GM12878 (cell line): Measurements from ENCODE around the gene CRB2. TPM values are rescaled to one million over a fixed set of nuclear protein-coding genes. Genes with fewer than 3 reads are reported as not detected.

Source experiments
- ATAC-seq: fragments of 200-7000 bp; cut with Tn5 transposase; 3 replicates; pipeline ENCODE4 v1.9.1; 2020; ENCODE audit warnings: mild to moderate bottlenecking, moderate library complexity
- BruUV-seq: library from RNA; stranded (reverse); fragments of 400-500 nt; replicated peaks from 2 replicates; lab custom pipeline; 2021; lab: Mats Ljungman, UMichigan
- CTCF ChIA-PET: fragments of 300-600 bp; sonication (Branson Sonifier 250); formaldehyde crosslinking; extraction: SDS; loops from one replicate; lab custom pipeline; 2021; ENCODE audit warnings: inconsistent platforms; lab: Yijun Ruan, JAX
- POLR2A ChIA-PET: fragments of 350-600 bp; formaldehyde crosslinking; extraction: SDS; loops from one replicate; lab custom pipeline; 2021; ENCODE audit warnings: inconsistent platforms; lab: Charles Lee
- RAD21 ChIA-PET: fragments of 300-600 bp; sonication (Branson Sonifier 250); formaldehyde crosslinking; loops from one replicate; lab custom pipeline; 2023; ENCODE audit warnings: antibody characterized with exemption; ENCODE audit not compliant: unreplicated experiment; lab: Charles Lee
- SMC1A ChIA-PET: fragments of 300-600 bp; sonication (Branson Sonifier 250); formaldehyde crosslinking; loops from one replicate; lab custom pipeline; 2023; ENCODE audit not compliant: unreplicated experiment, uncharacterized antibody; lab: Charles Lee
- DNase-seq: peaks from one replicate; pipeline ENCODE4 v3.0.0-alpha.2; 2011; ENCODE audit warnings: low read depth, low spot score
- FAIRE-seq: peaks from 3 replicates; lab custom pipeline; 2011; peaks lifted over from hg19 to GRCh38; lab: Jason Lieb, UNC
- H2AFZ ChIP-seq: 2 replicates; pipeline ENCODE4 v1.6.0; 2011; ENCODE audit warnings: low read depth, low read length, control low read depth; ENCODE audit not compliant: control insufficient read depth
- H3K27ac ChIP-seq: 2 replicates; pipeline ENCODE4 v1.5.1; 2011; ENCODE audit warnings: control low read depth; ENCODE audit not compliant: control insufficient read depth, insufficient read depth
- H3K27me3 ChIP-seq, 2 experiments: replicated peaks in 1 of 2; 2 replicates each; pipeline versions ENCODE4 v1.6.0 to v1.6.1; 2011; ENCODE audit warnings: low read length in 1 of 2; ENCODE audit not compliant: control insufficient read depth in 2 of 2, insufficient read depth in 2 of 2
- H3K36me3 ChIP-seq, 2 experiments: 2 replicates each; pipeline ENCODE4 v1.5.1; 2011; ENCODE audit warnings: low read length in 1 of 2; ENCODE audit not compliant: control insufficient read depth in 2 of 2, insufficient read depth in 2 of 2
- H3K4me1 ChIP-seq: 2 replicates; pipeline ENCODE4 v1.6.1; 2011; ENCODE audit warnings: mild to moderate bottlenecking, low read length, moderate library complexity, mixed read lengths; ENCODE audit not compliant: control insufficient read depth, insufficient read depth
- H3K4me2 ChIP-seq: 2 replicates; pipeline ENCODE4 v1.6.0; 2011; ENCODE audit warnings: control low read depth; ENCODE audit not compliant: control insufficient read depth, insufficient read depth
- H3K4me3 ChIP-seq: fragments of 200-600 bp; sonication (generic); 2 replicates; pipeline ENCODE4 v1.5.1; 2016
- H3K79me2 ChIP-seq: 2 replicates; pipeline ENCODE4 v1.6.0; 2011; ENCODE audit warnings: low read length; ENCODE audit not compliant: control insufficient read depth, insufficient read depth
- H3K9ac ChIP-seq: 2 replicates; pipeline ENCODE4 v1.8.0; 2011; ENCODE audit warnings: low read length, control low read depth, mixed read lengths; ENCODE audit not compliant: control insufficient read depth, insufficient read depth
- H3K9me3 ChIP-seq: replicated peaks from 3 replicates; pipeline ENCODE4 v1.5.1; 2011; ENCODE audit warnings: mild to moderate bottlenecking, low read length; ENCODE audit not compliant: control insufficient read depth, insufficient read depth
- H4K20me1 ChIP-seq: 2 replicates; pipeline ENCODE4 v1.6.0; 2011; ENCODE audit not compliant: control insufficient read depth, insufficient read depth
- BHLHE40 ChIP-seq, 2 experiments: fragments of 450-650 bp in 1 of 2; IDR thresholded peaks; 2 replicates each; pipeline ENCODE4 v1.6.1; 2011 to 2017; ENCODE audit warnings: low read depth in 2 of 2, borderline replicate concordance in 1 of 2, improper control_type of control experiment in 1 of 2, low read length in 1 of 2, mild to moderate bottlenecking in 1 of 2
- EED ChIP-seq: sonication (generic); IDR thresholded peaks from 2 replicates; pipeline ENCODE4 v1.6.1; 2016; ENCODE audit warnings: antibody characterized with exemption, low read depth
- ETV6 ChIP-seq, 2 experiments: fragments of 450-650 bp in 1 of 2; IDR thresholded peaks in 1 of 2; conservative IDR thresholded peaks in 1 of 2; 2 replicates each; pipeline ENCODE4 v1.6.1; 2014; ENCODE audit warnings: antibody characterized with exemption in 1 of 2, borderline replicate concordance in 1 of 2, low read depth in 1 of 2, mild to moderate bottlenecking in 1 of 2, moderate library complexity in 1 of 2
- EZH2 ChIP-seq: IDR thresholded peaks from 2 replicates; pipeline ENCODE4 v1.6.1; 2012; ENCODE audit warnings: low read depth, mild to moderate bottlenecking, control low read depth, inconsistent platforms, low read length, borderline replicate concordance; ENCODE audit not compliant: control insufficient read depth
- FOXM1 ChIP-seq: IDR thresholded peaks from 2 replicates; pipeline ENCODE4 v1.6.1; 2012; ENCODE audit warnings: low read depth, mild to moderate bottlenecking, inconsistent platforms, low read length, moderate library complexity
- JUND ChIP-seq: IDR thresholded peaks from 2 replicates; pipeline ENCODE4 v1.6.1; 2012; ENCODE audit warnings: low read depth, mild to moderate bottlenecking, low read length, improper control_type of control experiment, moderate library complexity
- MYC ChIP-seq: IDR thresholded peaks from 2 replicates; pipeline ENCODE4 v1.6.1; 2011; ENCODE audit warnings: mild to moderate bottlenecking, low read length, moderate library complexity, inconsistent platforms; ENCODE audit not compliant: insufficient read depth, insufficient replicate concordance, insufficient read length, severe bottlenecking
- NRF1 ChIP-seq: conservative IDR thresholded peaks from 2 replicates; pipeline ENCODE4 v1.6.1; 2011; ENCODE audit warnings: mild to moderate bottlenecking, low read depth, low read length, improper control_type of control experiment
- SMC3 ChIP-seq: IDR thresholded peaks from 2 replicates; pipeline ENCODE4 v1.6.1; 2011; ENCODE audit warnings: low read length, improper control_type of control experiment, borderline replicate concordance
- WGBS: methylation state at CpG from one replicate; pipeline ENCODE4 v1.1.6; 2016; ENCODE audit warnings: low lambda C conversion rate; ENCODE audit not compliant: insufficient replicate concordance, insufficient coverage; ENCODE audit errors: missing lambda C conversion rate; 5-methylcytosine and 5-hydroxymethylcytosine counted together
- in situ Hi-C: fragments of 300-500 bp; cut with MboI; formaldehyde crosslinking; loops from 9 replicates; pipeline ENCODE4 v1.14.3; 2018; ENCODE audit warnings: mixed read lengths
- intact Hi-C: fragments of 100-400 bp; cut with micrococcal nuclease; formaldehyde crosslinking; loops from one replicate; pipeline ENCODE4 v1.14.2; 2022; ENCODE audit not compliant: unreplicated experiment
- polyA plus RNA-seq, 11 experiments: library from polyadenylated mRNA; depleted of rRNA in 4 of 11; unstranded in 6 of 11; stranded (reverse) in 5 of 11; fragments of >200 nt; fragmentation: Nextera tagmentation in 4 of 11; fragmentation: Illumina TruSeq in 1 of 11; extraction: Ambion mirVana in 4 of 11; extraction: Trizol in 1 of 11; gene quantifications; 1 replicate in 1 of 11; 2 replicates in 10 of 11; pipeline versions ENCODE4 v1.2.1 to v1.2.3, GENCODE V29; 2011 to 2016; ENCODE audit warnings: inconsistent platforms in 2 of 11, missing spikeins in 2 of 11, low read depth in 1 of 11
- total RNA-seq, 4 experiments: library from RNA; depleted of rRNA in 3 of 4; stranded (reverse); fragments of >200 nt in 3 of 4; fragmentation: Illumina TruSeq in 1 of 4; extraction: Trizol in 1 of 4; gene quantifications; 2 replicates each; pipeline versions ENCODE4 v1.2.1 to v1.2.3, GENCODE V29; 2013 to 2021
- TF ChIP-seq, protein P1 (sequence below): IDR thresholded peaks from 2 replicates; pipeline ENCODE4 v1.6.1; 2012; ENCODE audit warnings: improper control_type of control experiment, low read depth, low read length; ENCODE audit not compliant: insufficient replicate concordance
- TF ChIP-seq, protein P2 (sequence below): fragments of 450-650 bp; IDR thresholded peaks from 2 replicates; pipeline ENCODE4 v1.6.1; 2017; ENCODE audit warnings: mild to moderate bottlenecking, low read depth, inconsistent platforms; ENCODE audit not compliant: poor library complexity, severe bottlenecking
- TF ChIP-seq, protein P3 (sequence below): IDR thresholded peaks from 2 replicates; pipeline ENCODE4 v1.6.1; 2012; ENCODE audit warnings: low read depth, low read length, improper control_type of control experiment
- TF ChIP-seq, protein P4 (sequence below): fragments of 450-650 bp; IDR thresholded peaks from 2 replicates; pipeline ENCODE4 v1.6.1; 2017; ENCODE audit warnings: borderline replicate concordance

CRB2 gene
- total and polyA plus RNA-seq, 10 of the 15 experiments (the other 5 are each of a cell fraction or from before 2014, with no cell fraction given): 0.01 to 0.80 (median 0.23) TPM; not detected in 3

DNA sequence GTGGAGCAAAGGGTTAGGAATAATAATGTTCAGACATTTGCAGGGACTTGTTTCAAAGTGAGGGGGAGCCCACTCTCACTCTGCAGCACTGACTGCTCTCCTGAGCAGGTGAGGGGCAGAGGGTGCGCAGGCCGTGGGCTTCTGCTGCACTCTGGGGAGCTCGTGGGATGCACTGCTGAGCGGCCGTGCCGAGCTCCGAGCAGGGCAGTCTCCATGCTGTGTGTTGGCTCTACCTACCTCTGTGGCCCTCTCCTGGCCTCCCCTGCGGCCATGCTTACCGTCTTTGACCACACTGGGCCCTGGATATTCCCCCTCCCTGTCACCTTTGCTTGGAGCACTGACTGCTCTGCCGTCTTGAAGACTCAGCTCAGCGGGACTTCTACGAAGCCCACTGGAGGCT is 33.7 kb downstream of the CRB2 start:
- POLR2A ChIA-PET: no interaction called here
- CTCF ChIA-PET: no interaction called here
- no peak for FAIRE-seq
- Histone ChIP-seq H3K4me3 (no peak overlapping the region), H2AFZ (no peak overlapping the region), H3K27me3 (no peaks in the 10 kb centered on the region), H3K9ac (no peak overlapping the region), H3K4me2 (no peak overlapping the region), H3K9me3 (no peaks in the 10 kb centered on the region), H3K4me1 (no peaks in the 10 kb centered on the region), H3K79me2 (no peaks in the 10 kb centered on the region), H3K27ac (no peak overlapping the region), H3K36me3 (no peaks in the 10 kb centered on the region), H4K20me1 (no peaks in the 10 kb centered on the region)
- intact Hi-C loops: no loop called here
- in situ Hi-C loops: loop anchor here (5.0 kb wide), 1 partner anchor 37 kb away; no protein-coding TSS in a partner anchor
- BruUV-seq: no TSS peak
- no peak for DNase-seq
- no peak for ATAC-seq
- 62% methylated on average over 12 of the region's 12 CpGs for WGBS
- RAD21 ChIA-PET: no interaction called here
- SMC1A ChIA-PET: no interaction called here
- TF ChIP-seq, protein P1, sequence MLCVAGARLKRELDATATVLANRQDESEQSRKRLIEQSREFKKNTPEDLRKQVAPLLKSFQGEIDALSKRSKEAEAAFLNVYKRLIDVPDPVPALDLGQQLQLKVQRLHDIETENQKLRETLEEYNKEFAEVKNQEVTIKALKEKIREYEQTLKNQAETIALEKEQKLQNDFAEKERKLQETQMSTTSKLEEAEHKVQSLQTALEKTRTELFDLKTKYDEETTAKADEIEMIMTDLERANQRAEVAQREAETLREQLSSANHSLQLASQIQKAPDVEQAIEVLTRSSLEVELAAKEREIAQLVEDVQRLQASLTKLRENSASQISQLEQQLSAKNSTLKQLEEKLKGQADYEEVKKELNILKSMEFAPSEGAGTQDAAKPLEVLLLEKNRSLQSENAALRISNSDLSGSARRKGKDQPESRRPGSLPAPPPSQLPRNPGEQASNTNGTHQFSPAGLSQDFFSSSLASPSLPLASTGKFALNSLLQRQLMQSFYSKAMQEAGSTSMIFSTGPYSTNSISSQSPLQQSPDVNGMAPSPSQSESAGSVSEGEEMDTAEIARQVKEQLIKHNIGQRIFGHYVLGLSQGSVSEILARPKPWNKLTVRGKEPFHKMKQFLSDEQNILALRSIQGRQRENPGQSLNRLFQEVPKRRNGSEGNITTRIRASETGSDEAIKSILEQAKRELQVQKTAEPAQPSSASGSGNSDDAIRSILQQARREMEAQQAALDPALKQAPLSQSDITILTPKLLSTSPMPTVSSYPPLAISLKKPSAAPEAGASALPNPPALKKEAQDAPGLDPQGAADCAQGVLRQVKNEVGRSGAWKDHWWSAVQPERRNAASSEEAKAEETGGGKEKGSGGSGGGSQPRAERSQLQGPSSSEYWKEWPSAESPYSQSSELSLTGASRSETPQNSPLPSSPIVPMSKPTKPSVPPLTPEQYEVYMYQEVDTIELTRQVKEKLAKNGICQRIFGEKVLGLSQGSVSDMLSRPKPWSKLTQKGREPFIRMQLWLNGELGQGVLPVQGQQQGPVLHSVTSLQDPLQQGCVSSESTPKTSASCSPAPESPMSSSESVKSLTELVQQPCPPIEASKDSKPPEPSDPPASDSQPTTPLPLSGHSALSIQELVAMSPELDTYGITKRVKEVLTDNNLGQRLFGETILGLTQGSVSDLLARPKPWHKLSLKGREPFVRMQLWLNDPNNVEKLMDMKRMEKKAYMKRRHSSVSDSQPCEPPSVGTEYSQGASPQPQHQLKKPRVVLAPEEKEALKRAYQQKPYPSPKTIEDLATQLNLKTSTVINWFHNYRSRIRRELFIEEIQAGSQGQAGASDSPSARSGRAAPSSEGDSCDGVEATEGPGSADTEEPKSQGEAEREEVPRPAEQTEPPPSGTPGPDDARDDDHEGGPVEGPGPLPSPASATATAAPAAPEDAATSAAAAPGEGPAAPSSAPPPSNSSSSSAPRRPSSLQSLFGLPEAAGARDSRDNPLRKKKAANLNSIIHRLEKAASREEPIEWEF: no peak
- TF ChIP-seq ETV6 (conservative IDR thresholded peaks at IDR 0.05 in 1 of 2, IDR thresholded peaks at IDR 0.05 in 1 of 2; ENCODE audit: borderline replicate concordance in 1 of 2, low read depth in 1 of 2) (no peak), JUND (no peak), BHLHE40 (IDR thresholded peaks at IDR 0.05; ENCODE audit: borderline replicate concordance in 1 of 2, low read depth in 2 of 2, low read length in 1 of 2) (no peak), FOXM1 (no peak), EED (no peak), NRF1 (no peak), SMC3 (no peak), EZH2 (no peak), MYC (no peak)
- TF ChIP-seq, protein P2, sequence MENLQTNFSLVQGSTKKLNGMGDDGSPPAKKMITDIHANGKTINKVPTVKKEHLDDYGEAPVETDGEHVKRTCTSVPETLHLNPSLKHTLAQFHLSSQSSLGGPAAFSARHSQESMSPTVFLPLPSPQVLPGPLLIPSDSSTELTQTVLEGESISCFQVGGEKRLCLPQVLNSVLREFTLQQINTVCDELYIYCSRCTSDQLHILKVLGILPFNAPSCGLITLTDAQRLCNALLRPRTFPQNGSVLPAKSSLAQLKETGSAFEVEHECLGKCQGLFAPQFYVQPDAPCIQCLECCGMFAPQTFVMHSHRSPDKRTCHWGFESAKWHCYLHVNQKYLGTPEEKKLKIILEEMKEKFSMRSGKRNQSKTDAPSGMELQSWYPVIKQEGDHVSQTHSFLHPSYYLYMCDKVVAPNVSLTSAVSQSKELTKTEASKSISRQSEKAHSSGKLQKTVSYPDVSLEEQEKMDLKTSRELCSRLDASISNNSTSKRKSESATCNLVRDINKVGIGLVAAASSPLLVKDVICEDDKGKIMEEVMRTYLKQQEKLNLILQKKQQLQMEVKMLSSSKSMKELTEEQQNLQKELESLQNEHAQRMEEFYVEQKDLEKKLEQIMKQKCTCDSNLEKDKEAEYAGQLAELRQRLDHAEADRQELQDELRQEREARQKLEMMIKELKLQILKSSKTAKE: no peak
- TF ChIP-seq, protein P3, sequence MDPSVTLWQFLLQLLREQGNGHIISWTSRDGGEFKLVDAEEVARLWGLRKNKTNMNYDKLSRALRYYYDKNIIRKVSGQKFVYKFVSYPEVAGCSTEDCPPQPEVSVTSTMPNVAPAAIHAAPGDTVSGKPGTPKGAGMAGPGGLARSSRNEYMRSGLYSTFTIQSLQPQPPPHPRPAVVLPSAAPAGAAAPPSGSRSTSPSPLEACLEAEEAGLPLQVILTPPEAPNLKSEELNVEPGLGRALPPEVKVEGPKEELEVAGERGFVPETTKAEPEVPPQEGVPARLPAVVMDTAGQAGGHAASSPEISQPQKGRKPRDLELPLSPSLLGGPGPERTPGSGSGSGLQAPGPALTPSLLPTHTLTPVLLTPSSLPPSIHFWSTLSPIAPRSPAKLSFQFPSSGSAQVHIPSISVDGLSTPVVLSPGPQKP: no peak
- TF ChIP-seq, protein P4, sequence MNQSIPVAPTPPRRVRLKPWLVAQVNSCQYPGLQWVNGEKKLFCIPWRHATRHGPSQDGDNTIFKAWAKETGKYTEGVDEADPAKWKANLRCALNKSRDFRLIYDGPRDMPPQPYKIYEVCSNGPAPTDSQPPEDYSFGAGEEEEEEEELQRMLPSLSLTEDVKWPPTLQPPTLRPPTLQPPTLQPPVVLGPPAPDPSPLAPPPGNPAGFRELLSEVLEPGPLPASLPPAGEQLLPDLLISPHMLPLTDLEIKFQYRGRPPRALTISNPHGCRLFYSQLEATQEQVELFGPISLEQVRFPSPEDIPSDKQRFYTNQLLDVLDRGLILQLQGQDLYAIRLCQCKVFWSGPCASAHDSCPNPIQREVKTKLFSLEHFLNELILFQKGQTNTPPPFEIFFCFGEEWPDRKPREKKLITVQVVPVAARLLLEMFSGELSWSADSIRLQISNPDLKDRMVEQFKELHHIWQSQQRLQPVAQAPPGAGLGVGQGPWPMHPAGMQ: no peak
